B cell (primary cell): Measurements from ENCODE around the gene TBK1. TPM values are rescaled to one million over a fixed set of nuclear protein-coding genes. Genes with fewer than 3 reads are reported as not detected.

Experiments used
- ATAC-seq: fragments of 200-7000 bp; cut with Tn5 transposase; one replicate; pipeline ENCODE4 v1.10.0; 2021; ENCODE audit warnings: low read depth, mild to moderate bottlenecking, moderate number of reproducible peaks, moderate library complexity
- CTCF ChIA-PET: fragments of 350-600 bp; sonication (Branson Sonifier 250); formaldehyde crosslinking; loops from one replicate; lab custom pipeline; 2021; ENCODE audit warnings: antibody characterized with exemption, inconsistent platforms; lab: Charles Lee
- POLR2A ChIA-PET: fragments of 350-600 bp; sonication (Branson Sonifier 250); formaldehyde crosslinking; loops from one replicate; lab custom pipeline; 2021; ENCODE audit warnings: antibody characterized with exemption; lab: Charles Lee
- DNase-seq: peaks from one replicate; pipeline ENCODE4 v3.0.0; 2013
- H2AFZ ChIP-seq: 2 replicates; pipeline ENCODE4 v1.6.1; 2012; ENCODE audit warnings: mild to moderate bottlenecking, low read depth, low read length; ENCODE audit not compliant: insufficient read depth, poor library complexity, severe bottlenecking
- H3K27ac ChIP-seq, 2 donors: 1 replicate in 1 of 2; 2 replicates in 1 of 2; pipeline ENCODE4 v1.5.1; 2012 to 2013; ENCODE audit warnings: low read length in 2 of 2, mild to moderate bottlenecking in 2 of 2, moderate library complexity in 1 of 2
- H3K27me3 ChIP-seq, 4 experiments: fragments of 200-600 bp in 1 of 4; sonication (generic) in 1 of 4; replicated peaks in 1 of 4; 1 replicate in 2 of 4; 2 replicates in 2 of 4; pipeline versions ENCODE4 v1.6.1 to v1.7.0; 2013 to 2016; ENCODE audit warnings: low read length in 3 of 4, mild to moderate bottlenecking in 2 of 4, mixed read lengths in 1 of 4, moderate library complexity in 1 of 4; ENCODE audit not compliant: insufficient read depth in 4 of 4, control insufficient read depth in 3 of 4; ENCODE audit errors: control extremely low read depth in 1 of 4
- H3K36me3 ChIP-seq, 2 experiments: replicated peaks in 1 of 2; 1 replicate in 1 of 2; 2 replicates in 1 of 2; pipeline versions ENCODE4 v1.6.1 to v1.7.1; 2013; ENCODE audit warnings: low read length in 1 of 2; ENCODE audit not compliant: insufficient read depth in 2 of 2, control insufficient read depth in 1 of 2; ENCODE audit errors: control extremely low read depth in 1 of 2, extremely low read depth in 1 of 2
- H3K4me1 ChIP-seq, 2 donors: fragments of 200-600 bp in 1 of 2; sonication (generic) in 1 of 2; 1 replicate in 1 of 2; 2 replicates in 1 of 2; pipeline versions ENCODE4 v1.5.1 to v1.6.1; 2013 to 2017; ENCODE audit warnings: low read length in 2 of 2; ENCODE audit not compliant: control insufficient read depth in 2 of 2, insufficient read depth in 2 of 2
- H3K4me2 ChIP-seq: replicated peaks from 2 replicates; pipeline ENCODE3; 2012; ENCODE audit warnings: mild to moderate bottlenecking, low read depth, low read length; ENCODE audit not compliant: poor library complexity, severe bottlenecking
- H3K4me3 ChIP-seq, 5 experiments: fragments of 200-600 bp in 1 of 5; sonication (generic) in 1 of 5; 1 replicate in 3 of 5; 2 replicates in 2 of 5; pipeline versions ENCODE4 v1.5.1 to v1.7.0; 2011 to 2016; ENCODE audit warnings: low read length in 4 of 5, mild to moderate bottlenecking in 4 of 5, low read depth in 2 of 5, control low read depth in 1 of 5, moderate library complexity in 1 of 5; ENCODE audit not compliant: insufficient read depth in 1 of 5; ENCODE audit errors: control extremely low read depth in 1 of 5, extremely low read depth in 1 of 5
- H3K79me2 ChIP-seq: fragments of 200-600 bp; sonication (generic); one replicate; pipeline ENCODE4 v1.6.0; 2016; ENCODE audit warnings: low read length; ENCODE audit not compliant: control insufficient read depth, insufficient read depth
- H3K9ac ChIP-seq: fragments of 200-600 bp; sonication (generic); 2 replicates; pipeline ENCODE4 v1.6.1; 2017; ENCODE audit warnings: mild to moderate bottlenecking, low read length, moderate library complexity
- H3K9me3 ChIP-seq, 3 donors: one replicate each; pipeline versions ENCODE4 v1.6.1 to v1.7.1; 2013; ENCODE audit warnings: low read length in 2 of 3; ENCODE audit not compliant: control insufficient read depth in 2 of 3, insufficient read depth in 1 of 3; ENCODE audit errors: control extremely low read depth in 1 of 3
- H4K20me1 ChIP-seq: 2 replicates; pipeline ENCODE4 v1.6.0; 2012; ENCODE audit warnings: mild to moderate bottlenecking, low read length; ENCODE audit not compliant: insufficient read depth, control insufficient read depth, poor library complexity, severe bottlenecking
- H3K27ac Mint-ChIP-seq: one replicate; pipeline ENCODE4 v1.8.0; 2021; ENCODE audit warnings: mixed read lengths
- H3K27me3 Mint-ChIP-seq: one replicate; pipeline ENCODE4 v1.8.0; 2021; ENCODE audit warnings: mixed read lengths
- H3K4me1 Mint-ChIP-seq: one replicate; pipeline ENCODE4 v1.8.0; 2021; ENCODE audit warnings: mixed read lengths
- H3K4me3 Mint-ChIP-seq: one replicate; pipeline ENCODE4 v1.8.0; 2021; ENCODE audit warnings: mixed read lengths
- H3K9me3 Mint-ChIP-seq: one replicate; pipeline ENCODE4 v1.8.0; 2022; ENCODE audit warnings: mixed read lengths; ENCODE audit not compliant: insufficient read depth
- EZH2 ChIP-seq: IDR thresholded peaks from 2 replicates; pipeline ENCODE4 v1.6.1; 2012; ENCODE audit warnings: borderline replicate concordance, low read depth, mild to moderate bottlenecking, moderate library complexity, low read length; ENCODE audit not compliant: insufficient read depth, poor library complexity, severe bottlenecking
- whole genome bisulfite sequencing: methylation state at CpG from one replicate; pipeline ENCODE4 v1.1.5; 2013; ENCODE audit warnings: missing lambda C conversion rate; ENCODE audit not compliant: insufficient coverage; 5-methylcytosine and 5-hydroxymethylcytosine counted together
- intact Hi-C: fragments of 100-400 bp; cut with micrococcal nuclease; formaldehyde crosslinking; loops from one replicate; pipeline ENCODE4 v1.10.0; 2022
- polyA plus RNA-seq: library from polyadenylated mRNA; depleted of rRNA; stranded (reverse); fragments of >200 nt; gene quantifications from 2 replicates; pipeline ENCODE4 v1.2.3, GENCODE V29; 2012
- total RNA-seq, 2 donors: library from RNA; stranded (reverse); fragments of 120-200 nt in 1 of 2; gene quantifications; 1 replicate in 1 of 2; 2 replicates in 1 of 2; pipeline versions ENCODE4 v1.2.3 to v1.2.4, GENCODE V29; 2013 to 2022
- TF ChIP-seq, protein P1 (sequence below): fragments of 200-600 bp; IDR thresholded peaks from one replicate; pipeline ENCODE4 v1.8.0; 2022; ENCODE audit warnings: antibody characterized with exemption, mild to moderate bottlenecking

The TBK1 gene
- total and polyA plus RNA-seq, 2 donors (not counting 1 experiment from before 2014, with no cell fraction given) = 10.4 to 46.9 TPM

DNA sequence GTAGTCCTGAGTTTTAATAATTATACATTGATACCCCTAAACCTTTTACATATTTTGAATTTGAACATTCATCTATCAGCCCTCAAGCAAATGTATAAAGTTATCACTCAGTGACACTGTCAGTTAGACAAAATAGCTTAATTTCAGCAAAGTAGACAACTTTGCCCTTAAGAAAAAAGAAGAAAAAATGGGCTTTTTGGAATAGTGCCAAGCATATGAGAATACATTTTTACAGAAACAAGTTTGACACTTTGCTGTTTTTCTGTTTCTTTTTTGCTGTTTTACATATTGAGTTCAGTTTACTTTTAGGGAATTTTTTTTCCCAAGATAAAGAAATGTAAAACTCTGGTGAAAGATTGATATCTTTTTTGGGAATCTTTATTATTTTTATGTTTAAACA lies 14.3 kb downstream of the TBK1 start:
- no peaks in the 10 kb centered on the region for H3K9me3 Mint-ChIP-seq
- ATAC-seq = no peak

DNA sequence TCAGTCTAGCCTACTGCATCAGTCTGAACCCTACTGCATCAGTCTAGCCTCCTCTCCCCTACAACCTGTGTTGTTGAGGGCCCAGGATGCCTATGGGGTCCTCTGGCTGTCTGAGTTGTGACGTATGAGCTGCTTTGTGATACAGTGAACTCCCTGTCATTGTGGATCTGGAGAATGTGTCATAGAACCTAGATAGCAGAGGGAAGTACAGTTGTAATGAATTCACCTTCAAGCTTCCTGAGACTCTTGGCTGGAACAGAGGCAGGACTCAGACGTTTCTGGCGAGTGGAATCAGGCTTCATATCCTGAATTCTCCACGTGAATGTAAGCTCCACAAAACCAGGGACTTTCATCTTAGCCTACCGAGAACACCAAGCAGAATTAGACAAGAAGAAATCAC lies 17.0 kb downstream of the TBK1 start:
- POLR2A ChIA-PET = no interaction called here
- Histone ChIP-seq H3K4me1 (no peaks in the 10 kb centered on the region), H3K4me2 (no peak overlapping the region), H3K36me3 (peaks cover 19 to 60% of the 10 kb centered on the region in 2 experiments), H3K27me3 (no peaks in the 10 kb centered on the region), H2AFZ (no peak overlapping the region), H3K9ac (no peak overlapping the region), H4K20me1 (no peaks in the 10 kb centered on the region), H3K9me3 (no peaks in the 10 kb centered on the region), H3K4me3 (no peak overlapping the region), H3K79me2 (peaks cover 7% of the 10 kb centered on the region), H3K27ac (no peak overlapping the region)
- intact Hi-C loops = no loop called here
- Mint-ChIP-seq H3K4me1 (no peaks in the 10 kb centered on the region), H3K4me3 (no peak overlapping the region), H3K27ac (peak overlapping the region; percentile 2), H3K9me3 (no peaks in the 10 kb centered on the region), H3K27me3 (no peaks in the 10 kb centered on the region)
- TF ChIP-seq EZH2 = no peak
- TF ChIP-seq, protein P1, sequence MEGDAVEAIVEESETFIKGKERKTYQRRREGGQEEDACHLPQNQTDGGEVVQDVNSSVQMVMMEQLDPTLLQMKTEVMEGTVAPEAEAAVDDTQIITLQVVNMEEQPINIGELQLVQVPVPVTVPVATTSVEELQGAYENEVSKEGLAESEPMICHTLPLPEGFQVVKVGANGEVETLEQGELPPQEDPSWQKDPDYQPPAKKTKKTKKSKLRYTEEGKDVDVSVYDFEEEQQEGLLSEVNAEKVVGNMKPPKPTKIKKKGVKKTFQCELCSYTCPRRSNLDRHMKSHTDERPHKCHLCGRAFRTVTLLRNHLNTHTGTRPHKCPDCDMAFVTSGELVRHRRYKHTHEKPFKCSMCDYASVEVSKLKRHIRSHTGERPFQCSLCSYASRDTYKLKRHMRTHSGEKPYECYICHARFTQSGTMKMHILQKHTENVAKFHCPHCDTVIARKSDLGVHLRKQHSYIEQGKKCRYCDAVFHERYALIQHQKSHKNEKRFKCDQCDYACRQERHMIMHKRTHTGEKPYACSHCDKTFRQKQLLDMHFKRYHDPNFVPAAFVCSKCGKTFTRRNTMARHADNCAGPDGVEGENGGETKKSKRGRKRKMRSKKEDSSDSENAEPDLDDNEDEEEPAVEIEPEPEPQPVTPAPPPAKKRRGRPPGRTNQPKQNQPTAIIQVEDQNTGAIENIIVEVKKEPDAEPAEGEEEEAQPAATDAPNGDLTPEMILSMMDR = no peak
- 83% methylated on average over 5 of the region's 5 CpGs for WGBS
- CTCF ChIA-PET = no interaction called here
- ATAC-seq = no peak
- DNase-seq = no peak

More for the DNA sequence above, 14.3 kb downstream of the TBK1 start:
- Histone ChIP-seq H3K27me3 (no peaks in the 10 kb centered on the region), H2AFZ (no peak overlapping the region), H3K36me3 (peaks cover 18 to 56% of the 10 kb centered on the region in 2 experiments), H3K4me3 (no peak overlapping the region), H3K4me2 (no peak overlapping the region), H3K4me1 (no peaks in the 10 kb centered on the region), H3K9ac (no peak overlapping the region), H4K20me1 (no peaks in the 10 kb centered on the region), H3K79me2 (peaks cover 18% of the 10 kb centered on the region), H3K27ac (no peak overlapping the region), H3K9me3 (no peaks in the 10 kb centered on the region)
- H3K4me1 Mint-ChIP-seq = no peaks in the 10 kb centered on the region
- intact Hi-C loops = no loop called here
- no peak overlapping the region for H3K4me3 Mint-ChIP-seq
- POLR2A ChIA-PET = no interaction called here
- no peaks in the 10 kb centered on the region for H3K27me3 Mint-ChIP-seq
- DNase-seq = no peak
- CTCF ChIA-PET = no interaction called here
- TF ChIP-seq, protein P1 = no peak
- TF ChIP-seq EZH2 = no peak
- no peak overlapping the region for H3K27ac Mint-ChIP-seq
